HG03095 (cell line): ENCODE results near the gene PBXIP1.

Source experiments
- ATAC-seq: cut with Tn5 transposase; IDR thresholded peaks from one replicate; pipeline ENCODE4 v1.9.1; 2021; ENCODE audit warnings: moderate library complexity; ENCODE audit not compliant: unreplicated experiment

The PBXIP1 gene

GRCh38 chr1:154901591-154901990 is 54.3 kb downstream of the PBXIP1 start:
- ATAC-seq = no peak

GRCh38 chr1:154899041-154899440 is 56.9 kb downstream of the PBXIP1 start:
- no peak for ATAC-seq

- no peak for ATAC-seq
These were observed 59.1 kb downstream of the PBXIP1 start for GRCh38 chr1:154896771-154897286.

GRCh38 chr1:154895798-154896197 is 60.1 kb downstream of the PBXIP1 start:
- ATAC-seq = no peak
